Activated T-helper 9 cell treated with anti-CD3 and anti-CD28 coated beads, Interleukin-2, amount 50 U/mL, for 16 hours (primary cell): ENCODE results near the gene INSL3.
"Not testable (repeated sequence)": the region's sequence is repeated elsewhere in the genome, so short reads cannot be mapped to it uniquely, and the experiment has no call there.

Experiments
- DNase-seq: peaks from one replicate; pipeline ENCODE4 v3.0.0-alpha.2; 2020; ENCODE audit warnings: low read depth

Gene INSL3

DNA sequence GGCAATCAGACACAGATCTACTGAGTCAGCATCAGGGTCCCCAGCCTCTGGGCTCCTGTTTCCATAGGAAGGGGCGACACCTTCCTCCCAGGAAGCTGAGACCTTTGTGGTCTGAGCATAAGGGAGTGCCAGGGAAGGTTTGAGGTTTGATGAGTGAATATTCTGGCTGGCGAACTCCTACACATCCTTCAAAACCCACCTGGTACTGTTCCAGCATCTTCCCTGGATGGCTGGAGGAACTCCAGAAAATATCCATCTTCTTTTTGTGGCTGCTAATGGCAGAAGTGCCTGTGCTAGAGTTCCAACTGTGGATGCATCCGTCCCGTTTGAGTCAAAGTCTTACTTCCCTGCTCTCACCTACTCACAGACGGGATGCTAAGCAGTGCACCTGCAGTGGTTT, 9.2 kb downstream of the INSL3 start:
- DNase-seq: no peak

DNA sequence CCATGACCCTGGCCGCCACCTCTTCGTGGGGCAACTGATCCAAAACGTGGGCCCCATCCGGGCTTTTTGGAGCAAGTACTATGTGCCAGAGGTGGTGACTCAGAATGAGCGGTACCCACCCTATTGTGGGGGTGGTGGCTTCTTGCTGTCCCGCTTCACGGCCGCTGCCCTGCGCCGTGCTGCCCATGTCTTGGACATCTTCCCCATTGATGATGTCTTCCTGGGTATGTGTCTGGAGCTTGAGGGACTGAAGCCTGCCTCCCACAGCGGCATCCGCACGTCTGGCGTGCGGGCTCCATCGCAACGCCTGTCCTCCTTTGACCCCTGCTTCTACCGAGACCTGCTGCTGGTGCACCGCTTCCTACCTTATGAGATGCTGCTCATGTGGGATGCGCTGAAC, 9.6 kb downstream of the INSL3 start:
- no peak for DNase-seq

DNA sequence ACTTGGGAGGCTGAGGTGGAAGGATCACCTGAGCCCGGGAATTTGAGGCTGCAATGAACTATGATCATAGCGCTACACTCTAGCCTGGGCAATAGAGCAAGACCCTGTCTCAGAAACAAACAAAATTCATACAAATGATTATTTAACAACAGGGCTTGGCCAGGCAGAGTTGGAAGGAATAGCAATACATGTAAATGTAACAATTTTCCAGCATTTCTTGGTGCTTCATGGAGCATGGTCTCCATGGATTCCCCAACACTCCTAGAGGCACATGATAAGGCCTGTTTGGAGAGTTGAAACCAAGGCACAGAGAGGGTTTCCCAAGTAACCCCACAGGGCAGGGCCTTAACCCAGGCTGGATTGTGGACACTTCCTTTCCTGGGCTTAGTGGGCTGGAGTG, 10.2 kb downstream of the INSL3 start:
- no peak for DNase-seq

DNA sequence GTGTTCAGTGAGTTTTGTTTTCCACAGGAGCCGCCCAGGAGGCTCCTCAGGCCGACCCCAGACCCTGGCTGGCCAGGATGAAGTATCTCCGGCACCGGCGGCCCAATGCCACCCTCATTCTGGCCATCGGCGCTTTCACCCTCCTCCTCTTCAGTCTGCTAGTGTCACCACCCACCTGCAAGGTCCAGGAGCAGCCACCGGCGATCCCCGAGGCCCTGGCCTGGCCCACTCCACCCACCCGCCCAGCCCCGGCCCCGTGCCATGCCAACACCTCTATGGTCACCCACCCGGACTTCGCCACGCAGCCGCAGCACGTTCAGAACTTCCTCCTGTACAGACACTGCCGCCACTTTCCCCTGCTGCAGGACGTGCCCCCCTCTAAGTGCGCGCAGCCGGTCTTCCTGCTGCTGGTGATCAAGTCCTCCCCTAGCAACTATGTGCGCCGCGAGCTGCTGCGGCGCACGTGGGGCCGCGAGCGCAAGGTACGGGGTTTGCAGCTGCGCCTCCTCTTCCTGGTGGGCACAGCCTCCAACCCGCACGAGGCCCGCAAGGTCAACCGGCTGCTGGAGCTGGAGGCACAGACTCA, 13.5 kb downstream of the INSL3 start:
- DNase-seq: no peak

DNA sequence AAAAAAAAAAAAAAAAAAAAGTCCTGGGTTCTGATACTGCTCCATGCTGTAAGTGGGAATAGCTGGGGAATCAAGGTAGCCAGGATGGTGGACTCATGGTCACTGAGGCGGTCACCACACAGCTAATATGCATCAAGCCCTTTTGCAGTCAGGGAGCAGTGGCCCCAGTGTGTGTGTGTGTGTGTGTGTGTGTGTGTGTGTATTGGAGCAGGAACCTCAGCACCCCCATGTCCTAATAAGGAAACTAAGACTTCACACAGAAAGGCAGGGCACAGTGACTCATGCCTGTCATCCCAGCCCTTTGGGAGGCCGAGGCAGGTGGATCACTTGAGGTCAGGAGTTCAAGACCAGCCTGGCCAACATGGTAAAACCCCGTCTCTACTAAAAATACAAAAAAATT, 14.4 kb downstream of the INSL3 start:
- no peak for DNase-seq

DNA sequence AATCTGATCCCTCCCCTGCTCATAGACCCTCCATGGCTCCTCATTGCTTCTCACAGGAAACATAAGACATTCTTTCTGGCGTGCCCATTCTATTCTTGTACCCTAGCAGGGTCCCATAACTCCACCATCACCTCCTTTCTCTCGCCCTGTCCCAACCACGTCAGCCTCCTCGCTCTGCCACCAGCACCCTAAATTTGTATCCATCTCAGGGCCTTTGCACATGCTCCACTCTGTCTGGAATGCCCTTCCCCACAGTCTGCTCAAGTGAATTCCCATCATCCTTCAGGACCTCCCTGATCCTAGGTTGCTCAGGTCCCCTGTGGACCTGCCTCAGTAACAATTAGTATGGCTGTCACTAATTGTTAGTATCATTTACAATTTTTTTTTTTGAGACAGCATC, 15.9 kb downstream of the INSL3 start:
- no peak for DNase-seq

DNA sequence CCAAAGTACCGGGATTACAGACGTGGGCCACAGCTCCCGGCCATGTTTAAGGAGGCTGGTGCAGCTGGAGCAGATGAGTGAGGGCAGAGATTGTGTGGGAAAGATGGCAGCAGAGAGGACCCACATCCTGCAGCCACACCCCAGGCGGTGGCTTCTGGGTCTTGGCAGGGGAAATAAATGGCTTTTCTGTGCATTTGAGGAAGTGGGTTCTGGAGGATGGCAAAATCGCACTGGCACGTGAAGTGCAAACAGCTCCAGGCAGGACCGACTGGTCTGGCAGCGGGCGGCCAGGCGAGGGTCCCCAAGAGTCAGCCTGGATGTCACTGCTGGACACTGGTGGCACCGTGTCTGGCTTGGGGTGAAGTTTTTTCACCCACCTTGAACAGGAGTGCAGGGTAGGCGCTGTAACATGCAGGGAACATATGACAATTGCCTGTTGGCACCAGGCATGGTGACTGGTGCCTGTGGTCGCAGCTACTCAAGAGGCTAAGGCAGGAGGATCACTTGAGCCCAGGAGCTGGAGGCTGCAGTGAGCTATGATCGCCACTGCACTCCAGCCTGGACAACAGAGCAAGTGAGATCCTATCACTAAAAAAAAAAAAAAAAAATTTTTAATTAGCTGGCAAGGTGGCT, 17.9 kb downstream of the INSL3 start:
- DNase-seq: no peak

DNA sequence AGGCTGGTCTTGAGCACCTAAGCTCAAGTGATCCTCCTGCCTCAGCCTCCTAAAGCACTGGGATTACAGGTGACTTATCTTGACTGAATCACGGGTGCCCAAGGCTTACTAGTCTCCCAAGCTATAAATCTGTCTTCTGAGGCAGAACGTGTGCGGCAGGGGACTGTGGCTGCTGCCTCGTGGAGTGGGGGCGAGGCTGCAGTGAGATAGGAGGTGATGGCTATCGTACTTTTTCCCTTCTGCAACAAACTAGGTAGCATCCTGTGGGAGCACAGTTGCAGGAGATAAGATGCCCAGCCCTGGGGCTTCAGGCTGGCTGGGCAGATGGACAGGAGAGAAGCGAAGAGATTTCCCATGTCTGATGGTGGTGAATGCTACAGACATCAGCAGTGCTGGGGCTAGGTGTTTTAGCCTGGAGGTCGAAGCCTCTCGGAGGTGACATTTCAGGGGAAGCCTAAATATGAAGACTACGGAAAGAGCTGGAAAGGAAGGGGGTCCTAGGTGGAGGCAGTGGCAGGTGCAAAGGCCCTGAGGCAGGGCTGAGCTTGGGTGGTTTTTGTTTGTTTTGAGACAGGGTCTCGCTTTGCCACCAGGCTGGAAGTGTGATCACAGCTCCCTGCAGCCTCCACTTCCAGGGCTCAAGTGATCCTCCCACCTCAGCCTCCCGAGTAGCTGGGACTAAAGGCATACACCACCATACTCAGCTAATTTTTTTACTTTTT, 19.0 kb downstream of the INSL3 start:
- DNase-seq: no peak

DNA sequence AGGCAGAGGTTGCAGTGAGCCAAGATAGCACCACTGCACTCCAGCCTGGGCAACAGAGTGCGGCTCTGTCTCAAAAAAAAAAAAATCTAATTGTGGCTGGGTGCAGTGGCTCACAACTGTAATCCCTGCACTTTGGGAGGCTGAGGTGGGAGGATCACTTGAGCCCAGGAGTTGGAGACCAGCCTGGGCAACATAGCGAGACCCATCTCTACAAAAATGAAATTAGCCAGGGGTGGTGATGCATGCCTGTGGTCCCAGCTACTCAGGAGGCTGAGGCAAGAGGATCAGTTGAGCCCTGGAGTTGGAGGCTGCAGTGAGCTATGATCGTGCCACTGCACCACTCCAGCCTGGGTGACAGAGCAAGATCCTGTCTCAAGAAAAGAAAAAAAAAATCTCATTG, 22.7 kb downstream of the INSL3 start:
- DNase-seq: not testable (repeated sequence)

DNA sequence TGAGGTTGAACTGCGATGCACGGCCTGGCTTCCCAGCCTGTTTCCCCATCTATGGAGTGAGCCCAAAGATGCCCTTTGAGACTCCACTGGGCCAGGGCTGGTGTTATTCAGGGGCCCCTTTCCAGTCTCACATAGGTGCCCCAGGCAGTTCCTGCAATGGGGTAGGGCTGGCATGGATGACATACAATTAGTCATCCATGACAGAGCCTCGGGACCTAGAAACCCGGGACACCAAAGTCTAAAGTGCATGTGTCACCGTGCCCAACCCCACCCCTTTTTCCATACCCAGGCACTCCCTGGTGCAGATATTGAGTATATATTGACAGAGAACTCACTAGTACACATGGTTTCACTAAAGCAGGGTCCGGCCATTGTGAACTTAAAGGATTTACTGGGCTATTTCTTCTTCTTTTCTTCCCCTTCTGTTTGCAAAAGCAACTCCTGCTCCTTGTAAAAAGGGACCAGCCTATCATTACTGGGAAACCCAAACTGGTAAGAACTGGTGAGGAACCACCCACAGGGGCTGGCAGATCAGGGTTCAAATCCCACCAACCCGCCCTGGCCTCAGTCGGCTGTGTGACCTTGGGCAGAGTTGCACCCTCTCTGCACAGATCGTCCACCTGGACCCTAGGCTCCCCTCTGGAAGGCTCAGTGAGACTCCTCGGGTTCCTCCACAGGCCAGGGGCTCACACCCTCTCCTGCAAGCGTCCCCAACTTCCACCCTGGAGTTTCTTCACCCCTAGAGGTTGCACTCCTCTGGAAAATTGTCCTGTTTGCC, 23.7 kb downstream of the INSL3 start:
- peak; percentile 27 for DNase-seq

DNA sequence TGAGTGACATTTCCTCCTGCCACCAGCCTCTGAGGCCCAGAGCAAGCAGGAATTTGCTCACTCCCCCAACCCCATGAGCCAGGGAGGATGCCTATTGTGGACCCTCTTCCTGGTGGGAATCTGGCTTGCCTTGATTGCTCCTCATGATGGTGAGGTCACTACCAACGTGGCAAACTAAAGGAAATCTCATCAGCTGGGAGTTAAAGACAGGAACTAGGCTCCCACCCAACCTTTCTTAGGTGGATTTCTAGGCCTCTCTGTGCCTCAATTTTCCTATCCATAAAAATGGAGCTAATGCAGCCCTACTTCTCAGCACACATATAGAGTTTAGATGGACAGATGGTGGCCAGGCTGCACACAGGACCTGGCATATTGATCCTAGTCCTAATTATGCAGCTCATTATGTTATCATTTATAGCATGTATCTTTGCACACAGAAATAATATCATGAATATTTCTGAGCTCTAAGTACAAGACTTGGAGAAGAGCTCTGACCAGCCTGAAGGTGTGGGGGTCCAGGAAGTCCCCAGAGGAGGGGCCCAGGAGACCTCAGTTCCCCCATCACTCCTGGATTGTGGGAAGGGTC, 24.4 kb downstream of the INSL3 start:
- DNase-seq: no peak

DNA sequence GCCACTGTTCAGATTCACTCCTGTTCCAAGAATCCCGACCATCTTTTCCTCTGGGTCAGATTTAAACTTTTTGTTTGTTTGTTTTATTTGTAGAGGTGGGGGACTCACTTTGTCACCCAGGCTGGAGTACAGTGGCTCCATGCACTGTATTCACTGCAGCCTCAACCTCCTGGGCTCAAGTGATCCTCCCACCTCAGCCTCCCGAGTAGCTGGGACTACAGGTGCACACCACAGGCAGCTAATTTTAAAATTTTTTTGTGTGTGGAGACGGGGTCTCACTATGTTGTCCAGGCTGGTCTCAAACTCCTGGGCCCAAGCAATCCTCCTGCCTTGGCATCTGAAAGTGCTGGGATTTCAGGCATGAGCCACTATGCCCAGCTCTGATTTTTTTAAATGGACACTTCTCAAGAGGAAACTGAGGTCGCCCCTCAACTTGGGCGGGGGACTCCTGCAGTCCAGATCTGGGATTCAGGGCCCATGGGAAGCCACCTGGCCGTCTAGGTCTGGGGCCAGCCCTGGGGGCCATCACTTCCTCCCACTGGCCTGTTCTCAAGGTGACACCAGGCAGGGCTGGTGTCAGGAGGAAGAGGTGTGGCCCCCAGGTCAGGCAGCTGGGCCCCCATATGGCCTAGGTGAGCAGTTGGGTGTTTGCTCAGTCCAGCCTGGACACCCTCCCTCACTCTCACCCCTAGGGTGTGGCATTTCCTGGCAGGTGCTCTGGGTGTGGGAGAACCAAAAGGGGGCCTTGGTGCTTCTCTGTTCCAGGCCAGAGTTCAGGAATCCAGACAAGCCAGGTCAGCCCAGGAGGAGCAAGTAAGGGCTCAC, 25.1 kb downstream of the INSL3 start:
- no peak for DNase-seq

DNA sequence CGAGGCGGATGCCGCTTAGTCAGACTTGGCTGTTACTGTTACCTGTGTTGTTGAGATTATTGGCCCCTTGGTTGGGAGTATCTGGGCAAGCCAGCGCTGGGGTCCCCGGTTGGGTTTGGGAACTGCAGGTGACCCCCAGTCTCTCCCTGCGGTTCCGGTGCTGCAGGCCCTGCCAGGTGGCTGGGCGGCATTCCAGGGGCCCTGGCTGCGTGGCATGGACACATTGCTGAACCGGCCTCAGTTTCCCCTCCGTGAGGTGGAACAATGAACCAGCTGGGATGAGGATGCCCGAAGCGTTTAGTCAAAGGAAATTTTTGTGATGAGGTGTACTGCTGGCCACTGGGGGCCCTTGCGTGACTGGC, 25.8 kb downstream of the INSL3 start:
- DNase-seq: no peak

DNA sequence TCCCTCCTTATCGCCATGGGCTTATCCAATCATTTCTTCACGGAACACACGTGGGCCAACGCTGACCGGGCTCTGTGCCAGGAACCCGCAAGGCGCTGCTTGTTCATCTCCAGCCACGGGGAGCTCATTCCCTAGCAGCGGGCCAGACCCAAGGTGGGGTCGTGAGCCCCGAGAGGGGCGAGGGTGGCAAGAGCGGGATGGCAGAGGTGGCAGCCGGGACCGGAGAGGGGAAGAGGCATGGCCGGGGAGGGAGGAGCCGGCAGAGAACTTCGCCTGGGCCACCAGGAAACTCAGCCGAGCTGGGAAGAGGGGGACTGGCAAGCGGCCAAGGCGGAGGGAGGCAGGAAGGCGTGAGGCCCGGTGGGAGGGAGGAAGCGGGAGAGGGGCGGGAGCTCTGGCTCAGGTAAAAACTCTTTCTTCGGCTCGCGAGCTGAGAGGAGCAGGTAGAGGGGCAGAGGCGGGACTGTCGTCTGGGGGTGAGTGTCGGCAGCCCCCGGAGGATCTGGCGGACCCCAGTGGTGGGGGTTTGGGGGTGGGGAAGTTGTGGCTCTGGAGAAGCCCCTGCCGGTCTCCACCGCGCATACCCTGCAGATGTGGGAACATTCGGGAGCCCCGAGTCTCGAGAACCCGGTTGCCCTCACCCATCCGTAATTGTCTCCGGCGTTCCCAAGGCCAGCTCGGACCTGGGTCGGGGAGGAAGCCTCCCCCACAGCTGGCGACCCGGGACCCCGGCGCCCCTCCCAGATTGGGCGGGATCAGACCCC, 26.4 kb downstream of the INSL3 start, which contains the start of gene B3GNT3:
B3GNT3 (plus strand) TSS at position 408 of the 764 bp plus-strand sequence. CDS start 12,670 bp downstream, outside the sequence.
- no peak for DNase-seq

DNA sequence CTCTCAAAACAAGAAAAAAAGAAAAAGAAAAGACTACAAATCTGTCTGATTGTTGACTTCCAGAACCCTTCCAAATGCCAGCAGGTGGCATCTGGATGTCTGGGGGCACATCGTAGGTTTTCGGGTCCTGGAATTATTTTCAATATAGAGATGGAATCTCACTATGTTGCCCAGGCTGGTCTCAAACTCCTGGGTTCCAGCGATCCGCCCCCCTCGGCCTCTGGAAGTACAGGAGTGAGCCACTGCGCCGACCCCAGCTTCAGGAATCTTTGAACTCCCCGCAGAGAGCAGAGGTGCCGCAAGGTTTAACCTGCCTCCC, 26.9 kb downstream of the INSL3 start:
- DNase-seq: no peak

DNA sequence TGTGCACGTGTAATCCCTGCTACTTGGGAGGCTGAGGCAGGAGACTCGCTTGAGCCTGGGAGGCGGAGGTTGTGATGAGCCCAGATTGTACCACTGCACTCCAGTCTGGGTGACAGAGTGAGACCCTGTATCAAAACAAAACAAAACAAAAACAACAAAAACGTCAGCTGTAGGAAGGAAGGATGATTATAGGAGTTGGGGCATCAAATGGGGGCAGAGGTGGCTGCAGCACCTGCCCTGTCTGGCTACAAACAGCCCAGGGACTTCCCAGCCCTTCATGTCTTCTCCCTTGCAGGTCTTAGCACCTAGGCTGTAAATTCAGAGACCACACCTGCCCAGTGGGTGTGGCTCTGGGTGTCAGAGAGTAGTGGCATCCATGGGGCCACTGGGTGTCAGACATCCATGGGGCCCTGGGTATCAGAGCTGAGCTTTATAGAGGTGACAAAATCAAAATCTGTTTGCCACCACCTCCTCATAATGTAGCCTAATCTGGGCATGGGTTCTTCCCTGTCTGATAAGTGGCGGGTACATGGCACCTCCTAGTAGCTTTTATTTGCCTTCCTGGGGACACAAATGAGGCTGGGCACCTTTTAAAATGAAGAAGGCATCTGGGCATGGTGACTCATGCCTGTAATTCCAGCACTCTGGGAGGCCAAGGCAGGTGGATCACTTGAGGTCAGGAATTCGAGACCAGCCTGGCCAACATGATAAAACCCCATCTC, 31.1 kb downstream of the INSL3 start:
- DNase-seq: no peak

DNA sequence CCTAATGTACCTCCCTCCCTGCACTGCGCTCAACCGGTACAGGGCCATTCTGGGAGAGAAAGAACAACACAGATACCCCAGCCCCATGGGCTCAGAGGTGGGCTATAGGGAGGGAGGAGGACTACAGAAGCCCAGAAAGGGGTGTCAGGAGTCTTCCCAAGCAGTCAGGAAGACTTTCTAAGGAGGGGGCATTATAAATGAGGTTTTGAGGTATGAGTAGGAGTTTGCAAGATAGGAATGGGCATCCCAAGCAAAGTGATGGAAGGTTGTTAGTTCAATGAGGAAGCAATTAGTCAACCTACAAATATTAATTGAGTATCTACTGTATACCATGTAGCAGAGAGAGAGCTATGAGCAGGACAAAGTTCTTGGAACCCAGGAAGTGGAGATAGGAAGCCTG, 32.7 kb downstream of the INSL3 start:
- no peak for DNase-seq

DNA sequence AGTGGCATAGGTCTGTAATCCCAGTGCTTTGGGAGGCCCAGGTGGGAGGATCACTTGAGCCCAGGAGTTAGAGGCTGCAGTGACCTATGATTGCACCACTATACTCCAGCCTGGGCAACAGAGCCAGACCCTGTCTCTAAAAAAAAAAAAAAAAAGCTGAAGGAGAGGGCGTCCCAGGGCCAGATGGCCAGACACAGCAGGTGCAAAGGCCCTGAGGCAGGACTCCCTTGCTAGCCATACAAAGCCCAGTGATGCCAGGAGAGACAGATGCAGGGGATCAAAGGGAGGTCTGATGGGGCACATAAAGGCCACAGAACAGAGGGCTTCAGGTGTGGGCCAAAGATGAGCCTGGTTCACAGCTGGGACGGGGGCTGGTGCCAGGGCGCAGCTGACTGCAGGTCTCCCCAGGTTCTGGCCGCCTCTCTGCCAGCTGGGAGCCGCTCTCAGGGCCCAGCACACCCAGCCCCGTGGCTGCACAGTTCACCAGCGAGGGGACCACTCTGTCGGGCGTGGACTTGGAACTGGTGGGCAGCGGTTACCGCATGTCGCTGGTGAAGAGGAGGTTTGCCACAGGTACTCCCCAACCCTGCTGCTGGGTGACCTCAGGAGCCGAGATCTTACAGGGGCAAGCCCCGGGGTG, 33.9 kb downstream of the INSL3 start:
- no peak for DNase-seq

DNA sequence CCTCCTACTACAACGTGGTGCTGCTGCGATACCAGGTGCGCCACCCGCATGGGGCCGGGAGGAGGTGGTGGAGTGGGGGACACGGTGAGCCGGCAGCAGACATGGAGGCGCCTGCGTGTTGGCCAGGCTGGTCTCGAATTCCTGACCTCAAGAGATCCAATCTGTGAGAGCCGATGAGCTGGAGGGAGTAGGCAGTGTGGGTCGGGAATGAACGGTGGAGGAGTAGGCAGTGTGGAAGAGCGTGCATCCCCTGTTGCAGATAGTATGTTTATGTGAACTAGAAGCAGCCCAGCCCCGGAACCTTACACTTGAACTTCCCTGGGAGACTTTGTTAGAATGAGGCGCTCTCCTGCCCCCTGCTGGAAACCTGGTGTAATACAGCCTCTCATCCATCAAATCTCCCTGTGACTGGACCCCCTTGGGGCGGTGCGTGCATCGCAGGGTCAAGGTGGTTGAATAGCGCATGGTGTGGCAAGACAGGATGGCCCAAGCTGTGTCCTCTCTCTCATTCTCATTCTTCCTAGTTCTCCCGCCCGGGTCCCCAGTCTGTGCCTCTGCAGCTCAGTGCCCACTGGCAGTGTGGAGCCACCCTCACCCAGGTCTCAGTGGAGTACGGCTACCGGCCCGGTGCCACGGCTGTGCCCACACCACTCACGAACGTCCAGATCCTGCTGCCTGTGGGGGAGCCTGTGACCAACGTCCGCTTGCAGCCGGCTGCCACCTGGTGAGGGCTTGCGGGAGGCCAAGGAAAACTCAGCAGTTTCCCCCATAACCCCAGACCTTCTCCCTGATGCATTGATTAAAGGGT, 36.9 kb downstream of the INSL3 start:
- DNase-seq: peak; percentile 51
